ENCODE data around the gene EPHA6.

Gene EPHA6

GRCh38 chr3:96833301-96833700 lies 18.9 kb downstream of the EPHA6 start:
- FAIRE-seq: no peak
- no peak for TF ChIP-seq PAX5 (IDR thresholded peaks at IDR 0.05; ENCODE audit: insufficient read depth, low read length, severe bottlenecking)
- TF ChIP-seq POU2F2 (IDR thresholded peaks at IDR 0.05; ENCODE audit: low read depth, low read length): no peak
- TF ChIP-seq SPI1 (IDR thresholded peaks at IDR 0.05; ENCODE audit: low read depth, low read length): no peak
- no peak for TF ChIP-seq POLR2A (IDR thresholded peaks at IDR 0.05; ENCODE audit: low read depth, low read length)
- TF ChIP-seq TAF1 (IDR thresholded peaks at IDR 0.05; ENCODE audit: low read depth, low read length): no peak
- no peak for TF ChIP-seq POLR2AphosphoS5 (IDR thresholded peaks at IDR 0.05; ENCODE audit: low read depth, low read length)
- no peak for DNase-seq (ENCODE audit: insufficient read length, low spot score)

DNA sequence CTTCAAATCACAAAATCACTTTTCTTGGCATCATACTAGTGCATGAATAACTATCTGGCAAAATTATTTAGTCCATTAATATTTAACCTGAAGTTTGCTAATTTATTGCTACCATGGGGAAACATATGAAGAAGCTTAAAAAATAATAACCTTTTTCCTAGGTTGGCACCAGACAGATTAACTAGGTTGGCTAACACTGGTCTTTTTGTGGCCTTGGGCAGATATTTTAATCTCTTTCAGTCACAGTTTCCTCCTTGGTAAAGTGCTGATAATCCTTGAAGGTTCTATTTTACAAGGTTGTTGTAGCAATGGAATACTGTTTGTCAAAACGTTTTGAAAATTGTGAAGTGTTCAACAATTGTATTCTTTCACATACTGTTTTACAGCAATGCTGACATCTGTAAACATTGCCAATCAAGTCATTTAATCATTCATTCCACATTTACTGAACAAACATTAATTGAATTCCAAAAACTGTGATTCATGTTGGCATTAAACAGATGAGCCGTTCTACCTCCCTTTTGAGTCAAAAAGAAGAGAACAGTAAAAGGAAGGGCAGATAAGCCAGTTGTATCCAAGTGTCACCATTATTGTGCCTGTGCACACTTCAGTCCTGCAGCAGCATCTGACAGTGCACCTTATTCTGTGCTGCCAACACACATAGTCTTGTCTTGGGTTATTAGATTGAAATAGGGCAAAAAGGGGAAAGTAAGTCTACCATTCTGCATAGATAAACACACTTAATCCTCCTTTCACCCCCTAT lies 21.9 kb downstream of the EPHA6 start:
- FAIRE-seq: no peak
- no peak for DNase-seq (ENCODE audit: insufficient read length, low spot score)
- TF ChIP-seq PAX5 (IDR thresholded peaks at IDR 0.05; ENCODE audit: insufficient read depth, low read length, severe bottlenecking) (no peak), POLR2A (IDR thresholded peaks at IDR 0.05; ENCODE audit: low read depth, low read length) (no peak), TAF1 (IDR thresholded peaks at IDR 0.05; ENCODE audit: low read depth, low read length) (no peak)

- TF ChIP-seq POLR2A (IDR thresholded peaks at IDR 0.05; ENCODE audit: low read depth, low read length): no peak
- no peak for TF ChIP-seq PAX5 (IDR thresholded peaks at IDR 0.05; ENCODE audit: insufficient read depth, low read length, severe bottlenecking)
- no peak for TF ChIP-seq POLR2AphosphoS5 (IDR thresholded peaks at IDR 0.05; ENCODE audit: low read depth, low read length)
- TF ChIP-seq POU2F2 (IDR thresholded peaks at IDR 0.05; ENCODE audit: low read depth, low read length): no peak
- no peak for TF ChIP-seq TAF1 (IDR thresholded peaks at IDR 0.05; ENCODE audit: low read depth, low read length)
- TF ChIP-seq SPI1 (IDR thresholded peaks at IDR 0.05; ENCODE audit: low read depth, low read length): no peak
- no peak for DNase-seq (ENCODE audit: insufficient read length, low spot score)
- no peak for FAIRE-seq
These were observed 29.3 kb downstream of the EPHA6 start for GRCh38 chr3:96843505-96844203.

GRCh38 chr3:96844204-96844514 lies 29.8 kb downstream of the EPHA6 start:
- DNase-seq (ENCODE audit: insufficient read length, low spot score) (no peak), FAIRE-seq (no peak)
- no peak for TF ChIP-seq TAF1 (IDR thresholded peaks at IDR 0.05; ENCODE audit: low read depth, low read length)
- no peak for TF ChIP-seq POLR2A (IDR thresholded peaks at IDR 0.05; ENCODE audit: low read depth, low read length)
- TF ChIP-seq POU2F2 (IDR thresholded peaks at IDR 0.05; ENCODE audit: low read depth, low read length): no peak
- no peak for TF ChIP-seq POLR2AphosphoS5 (IDR thresholded peaks at IDR 0.05; ENCODE audit: low read depth, low read length)

DNA sequence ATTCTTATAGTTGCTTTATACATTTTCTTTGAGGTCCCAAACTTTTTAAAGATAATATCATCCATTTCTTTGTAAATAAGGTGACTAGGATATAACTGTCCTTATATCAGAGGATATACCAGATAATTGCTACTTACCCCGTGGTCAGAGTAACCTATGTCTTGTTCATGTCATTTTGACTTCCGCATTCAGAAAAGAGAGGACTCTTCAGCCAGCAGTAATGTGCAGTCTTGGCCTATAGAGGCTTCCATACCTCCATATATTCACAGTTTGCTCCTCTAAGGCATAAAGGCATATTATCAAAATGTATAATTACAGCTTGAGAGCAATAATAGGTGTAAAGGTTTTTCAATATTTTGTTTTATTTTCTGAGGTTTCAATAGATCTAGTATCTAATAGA lies 38.5 kb downstream of the EPHA6 start:
- DNase-seq (ENCODE audit: insufficient read length, low spot score) (no peak), FAIRE-seq (no peak)
- no peak for TF ChIP-seq PAX5 (IDR thresholded peaks at IDR 0.05; ENCODE audit: insufficient read depth, low read length, severe bottlenecking)
- TF ChIP-seq POU2F2 (IDR thresholded peaks at IDR 0.05; ENCODE audit: low read depth, low read length): no peak
- no peak for TF ChIP-seq POLR2AphosphoS5 (IDR thresholded peaks at IDR 0.05; ENCODE audit: low read depth, low read length)
- no peak for TF ChIP-seq SPI1 (IDR thresholded peaks at IDR 0.05; ENCODE audit: low read depth, low read length)
- no peak for TF ChIP-seq TAF1 (IDR thresholded peaks at IDR 0.05; ENCODE audit: low read depth, low read length)
- TF ChIP-seq POLR2A (IDR thresholded peaks at IDR 0.05; ENCODE audit: low read depth, low read length): no peak

GRCh38 chr3:96860882-96861281 lies 46.5 kb downstream of the EPHA6 start:
- TF ChIP-seq SPI1 (IDR thresholded peaks at IDR 0.05; ENCODE audit: low read depth, low read length) (no peak), PAX5 (IDR thresholded peaks at IDR 0.05; ENCODE audit: insufficient read depth, low read length, severe bottlenecking) (no peak), POLR2AphosphoS5 (IDR thresholded peaks at IDR 0.05; ENCODE audit: low read depth, low read length) (no peak), POU2F2 (IDR thresholded peaks at IDR 0.05; ENCODE audit: low read depth, low read length) (no peak), POLR2A (IDR thresholded peaks at IDR 0.05; ENCODE audit: low read depth, low read length) (no peak), TAF1 (IDR thresholded peaks at IDR 0.05; ENCODE audit: low read depth, low read length) (no peak)
- no peak for DNase-seq (ENCODE audit: insufficient read length, low spot score)
- no peak for FAIRE-seq

GRCh38 chr3:96863129-96863740 lies 48.8 kb downstream of the EPHA6 start:
- no peak for FAIRE-seq

DNA sequence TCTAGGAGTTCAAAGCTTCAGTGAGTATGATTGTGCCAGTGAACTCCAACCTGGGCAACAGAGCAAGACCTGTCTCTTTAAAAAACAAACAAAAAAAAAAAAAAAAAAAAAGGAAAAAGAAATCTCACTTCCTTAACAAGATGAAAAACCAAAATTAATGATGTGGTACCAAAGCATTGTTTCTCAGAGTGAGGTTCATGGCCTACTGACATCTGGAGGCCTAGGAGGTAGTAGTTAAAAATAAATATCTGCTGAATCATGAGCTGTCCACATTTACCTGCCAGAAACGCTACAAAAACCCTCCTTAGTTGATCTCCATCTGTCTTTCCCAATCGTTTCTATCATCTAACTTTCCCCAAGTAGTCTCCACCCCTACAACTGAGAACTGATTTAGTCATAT lies 51.2 kb downstream of the EPHA6 start:
- TF ChIP-seq PAX5 (IDR thresholded peaks at IDR 0.05; ENCODE audit: insufficient read depth, low read length, severe bottlenecking): no peak
- no peak for TF ChIP-seq SPI1 (IDR thresholded peaks at IDR 0.05; ENCODE audit: low read depth, low read length)
- no peak for TF ChIP-seq POLR2AphosphoS5 (IDR thresholded peaks at IDR 0.05; ENCODE audit: low read depth, low read length)
- TF ChIP-seq POU2F2 (IDR thresholded peaks at IDR 0.05; ENCODE audit: low read depth, low read length): no peak
- TF ChIP-seq TAF1 (IDR thresholded peaks at IDR 0.05; ENCODE audit: low read depth, low read length): no peak
- no peak for TF ChIP-seq POLR2A (IDR thresholded peaks at IDR 0.05; ENCODE audit: low read depth, low read length)
- FAIRE-seq (no peak), DNase-seq (ENCODE audit: insufficient read length, low spot score) (no peak)

More at GRCh38 chr3:96863129-96863740, 48.8 kb downstream of the EPHA6 start:
- no peak for TF ChIP-seq POLR2AphosphoS5 (IDR thresholded peaks at IDR 0.05; ENCODE audit: low read depth, low read length)
- TF ChIP-seq SPI1 (IDR thresholded peaks at IDR 0.05; ENCODE audit: low read depth, low read length): no peak
- no peak for TF ChIP-seq PAX5 (IDR thresholded peaks at IDR 0.05; ENCODE audit: insufficient read depth, low read length, severe bottlenecking)
- no peak for TF ChIP-seq TAF1 (IDR thresholded peaks at IDR 0.05; ENCODE audit: low read depth, low read length)
- no peak for TF ChIP-seq POLR2A (IDR thresholded peaks at IDR 0.05; ENCODE audit: low read depth, low read length)
- no peak for TF ChIP-seq POU2F2 (IDR thresholded peaks at IDR 0.05; ENCODE audit: low read depth, low read length)
- no peak for DNase-seq (ENCODE audit: insufficient read length, low spot score)

DNA sequence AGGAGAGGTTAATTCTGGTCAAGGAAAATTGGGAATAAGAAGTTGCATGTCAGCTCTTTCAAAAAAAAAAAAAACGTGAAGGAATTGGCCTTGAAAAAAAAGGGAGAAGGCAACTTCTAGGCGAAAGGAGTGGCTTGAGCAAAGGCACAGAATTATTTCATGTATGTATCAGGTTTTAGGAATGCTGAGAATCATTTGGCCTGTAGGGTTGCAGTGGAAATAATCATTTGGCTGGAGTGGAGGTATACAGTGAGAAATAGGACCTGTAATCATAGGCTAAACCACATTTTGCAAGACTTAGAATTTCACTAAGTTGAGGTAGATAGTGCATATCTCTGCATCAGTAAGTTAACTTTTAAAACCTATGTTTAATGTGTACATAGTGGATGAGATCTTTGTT lies 54.9 kb downstream of the EPHA6 start:
- DNase-seq (ENCODE audit: insufficient read length, low spot score): no peak
- no peak for FAIRE-seq
- no peak for TF ChIP-seq POLR2AphosphoS5 (IDR thresholded peaks at IDR 0.05; ENCODE audit: low read depth, low read length)
- no peak for TF ChIP-seq TAF1 (IDR thresholded peaks at IDR 0.05; ENCODE audit: low read depth, low read length)
- TF ChIP-seq POU2F2 (IDR thresholded peaks at IDR 0.05; ENCODE audit: low read depth, low read length): no peak
- no peak for TF ChIP-seq POLR2A (IDR thresholded peaks at IDR 0.05; ENCODE audit: low read depth, low read length)
- TF ChIP-seq PAX5 (IDR thresholded peaks at IDR 0.05; ENCODE audit: insufficient read depth, low read length, severe bottlenecking): no peak
- TF ChIP-seq SPI1 (IDR thresholded peaks at IDR 0.05; ENCODE audit: low read depth, low read length): no peak
